ENCODE results near the gene PFKFB2. TPM values are rescaled to one million over a fixed set of nuclear protein-coding genes. Genes with fewer than 3 reads are reported as not detected.

The PFKFB2 gene
- total and polyA plus RNA-seq, 4 donors = 3.0 to 13.7 (median 7.8) TPM

DNA sequence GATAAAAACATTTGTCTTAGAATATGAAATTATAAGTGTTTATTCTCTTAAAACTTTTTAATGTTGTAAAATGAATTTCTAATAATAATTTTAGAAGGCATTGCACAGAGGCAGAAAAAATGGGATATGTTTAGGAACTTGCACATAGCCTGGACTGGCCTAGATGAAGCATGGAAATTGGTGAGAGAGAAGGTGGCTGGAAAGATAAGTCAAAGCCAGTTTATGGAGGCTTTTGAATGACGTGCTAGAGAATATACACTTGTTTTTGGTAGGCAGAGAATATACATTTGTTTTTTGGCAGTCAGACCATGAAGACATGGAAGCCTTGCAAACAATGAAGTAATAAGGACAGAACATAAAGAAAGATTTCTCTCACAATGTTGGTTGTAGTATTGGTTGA lies 48.6 kb downstream of the PFKFB2 start:
- WGBS, 2 donors = 64 to 72% methylated on average over 1 of the region's 1 CpG
- H3K27me3 ChIP-seq (ENCODE audit: control insufficient read depth in 1 of 2, insufficient read depth in 2 of 2, low read length in 1 of 2) = no peaks in the 10 kb centered on the region
- H3K36me3 ChIP-seq (ENCODE audit: control insufficient read depth in 1 of 2, insufficient read depth in 2 of 2, low read length in 1 of 2) = no peaks in the 10 kb centered on the region
- H3K4me1 ChIP-seq (ENCODE audit: control insufficient read depth in 1 of 2, insufficient read depth in 2 of 2, low read length in 2 of 2) = no peaks in the 10 kb centered on the region
- intact Hi-C loops (cut with DNase I) = no loop called here
- DNase-seq (no peak), ATAC-seq (ENCODE audit: low FRiP score) (no peak)
- H3K27ac ChIP-seq (ENCODE audit: low read depth in 1 of 2, low read length in 2 of 2) = no peak overlapping the region
- H3K9me3 ChIP-seq (ENCODE audit: control insufficient read depth, low read length) = no peaks in the 10 kb centered on the region
- H3K4me3 ChIP-seq (ENCODE audit: low read length in 2 of 2) = no peak overlapping the region

DNA sequence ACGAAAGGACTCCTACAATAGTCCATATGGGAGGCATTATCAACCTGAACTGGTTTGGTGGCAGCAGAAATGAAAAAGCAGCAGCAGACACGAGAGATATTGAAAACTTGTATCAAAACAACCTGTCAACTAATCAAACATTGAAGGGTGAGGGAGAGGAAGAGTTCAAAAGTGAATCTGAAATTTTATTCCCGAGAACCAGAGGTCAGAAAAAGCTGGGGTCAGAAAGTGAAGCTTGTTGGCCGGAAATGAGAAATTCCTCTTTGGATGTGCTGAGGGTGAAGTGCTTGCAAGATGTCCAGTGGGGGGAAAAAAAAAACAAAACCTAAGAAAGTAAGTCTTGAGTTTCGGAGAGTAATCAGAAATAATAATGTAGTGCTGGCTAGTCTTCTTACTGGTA lies 49.1 kb downstream of the PFKFB2 start:
- Histone ChIP-seq H3K9me3 (ENCODE audit: control insufficient read depth, low read length) (no peaks in the 10 kb centered on the region), H3K4me1 (ENCODE audit: control insufficient read depth in 1 of 2, insufficient read depth in 2 of 2, low read length in 2 of 2) (no peaks in the 10 kb centered on the region), H3K27ac (ENCODE audit: low read depth in 1 of 2, low read length in 2 of 2) (no peak overlapping the region), H3K4me3 (ENCODE audit: low read length in 2 of 2) (no peak overlapping the region), H3K27me3 (ENCODE audit: control insufficient read depth in 1 of 2, insufficient read depth in 2 of 2, low read length in 1 of 2) (no peaks in the 10 kb centered on the region), H3K36me3 (ENCODE audit: control insufficient read depth in 1 of 2, insufficient read depth in 2 of 2, low read length in 1 of 2) (no peaks in the 10 kb centered on the region)
- intact Hi-C loops (cut with DNase I) = no loop called here
- ATAC-seq (ENCODE audit: low FRiP score) (no peak), DNase-seq (no peak)
- 72 to 85% methylated on average over 5 of the region's 5 CpGs for WGBS, 2 donors

DNA sequence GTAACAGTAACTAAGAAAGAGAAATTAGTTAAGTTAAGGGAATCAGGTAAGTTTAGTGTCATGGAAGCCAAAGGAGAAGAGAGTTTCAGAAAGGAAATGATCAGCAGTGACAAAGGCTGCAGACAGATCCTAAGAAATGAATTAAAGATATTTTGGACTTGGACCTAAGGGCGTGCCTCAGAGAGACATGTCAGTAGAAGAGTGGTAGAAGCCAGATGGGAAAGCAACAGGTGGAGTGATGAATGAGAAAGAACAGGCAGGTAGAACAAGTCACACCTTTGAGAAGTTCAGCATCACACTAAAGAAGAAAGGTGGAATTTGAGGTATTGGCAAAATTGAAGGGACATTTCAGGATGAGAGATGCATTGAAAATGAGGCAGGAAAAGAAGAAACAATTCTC lies 49.6 kb downstream of the PFKFB2 start:
- no peak overlapping the region for H3K4me3 ChIP-seq (ENCODE audit: low read length in 2 of 2)
- H3K9me3 ChIP-seq (ENCODE audit: control insufficient read depth, low read length) = no peaks in the 10 kb centered on the region
- no peaks in the 10 kb centered on the region for H3K36me3 ChIP-seq (ENCODE audit: control insufficient read depth in 1 of 2, insufficient read depth in 2 of 2, low read length in 1 of 2)
- ATAC-seq (ENCODE audit: low FRiP score) = no peak
- intact Hi-C loops (cut with DNase I) = no loop called here
- H3K27ac ChIP-seq (ENCODE audit: low read depth in 1 of 2, low read length in 2 of 2) = no peak overlapping the region
- no peaks in the 10 kb centered on the region for H3K4me1 ChIP-seq (ENCODE audit: control insufficient read depth in 1 of 2, insufficient read depth in 2 of 2, low read length in 2 of 2)
- DNase-seq = no peak
- WGBS, 2 donors = 79 to 90% methylated on average over 1 of the region's 1 CpG
- no peaks in the 10 kb centered on the region for H3K27me3 ChIP-seq (ENCODE audit: control insufficient read depth in 1 of 2, insufficient read depth in 2 of 2, low read length in 1 of 2)

DNA sequence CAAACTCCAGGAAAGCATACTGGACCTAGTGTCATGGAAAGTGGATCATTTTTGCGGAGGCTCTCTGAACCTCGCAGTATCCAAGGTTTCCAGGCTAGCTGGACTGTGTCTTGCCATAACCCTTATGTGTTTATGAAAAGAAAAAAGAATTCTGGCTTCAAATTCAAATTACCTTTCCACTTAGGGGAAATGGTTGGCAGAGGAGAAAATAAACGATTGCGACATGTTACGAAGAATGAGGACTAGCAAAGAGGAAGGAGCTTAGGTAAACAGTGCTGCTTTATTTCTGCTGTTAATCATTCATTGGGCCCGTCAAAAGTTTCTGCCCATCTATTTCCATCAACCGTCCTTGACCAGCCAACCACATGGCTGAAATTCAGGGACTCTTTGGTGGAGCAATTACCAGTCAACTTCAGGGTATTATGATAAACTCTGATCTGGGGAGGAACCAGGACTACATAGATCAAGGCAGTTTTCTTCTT lies 50.9 kb downstream of the PFKFB2 start, which contains the start of gene C4BPA:
C4BPA (plus strand) TSS at position 342 of the 482 bp plus-strand sequence. CDS start 8,793 bp downstream, outside the sequence.
- intact Hi-C loops (cut with DNase I) = no loop called here
- ATAC-seq (ENCODE audit: low FRiP score) (no peak), DNase-seq (no peak)
- H3K27me3 ChIP-seq (ENCODE audit: control insufficient read depth in 1 of 2, insufficient read depth in 2 of 2, low read length in 1 of 2) = no peaks in the 10 kb centered on the region
- H3K9me3 ChIP-seq (ENCODE audit: control insufficient read depth, low read length) = no peaks in the 10 kb centered on the region
- H3K27ac ChIP-seq (ENCODE audit: low read depth in 1 of 2, low read length in 2 of 2) = no peak within 1 kb of the TSS
- no peaks in the 10 kb centered on the region for H3K36me3 ChIP-seq (ENCODE audit: control insufficient read depth in 1 of 2, insufficient read depth in 2 of 2, low read length in 1 of 2)
- WGBS, 2 donors = 58 to 64% methylated on average over 7 of the region's 7 CpGs
- H3K4me3 ChIP-seq (ENCODE audit: low read length in 2 of 2) = no peak within 1 kb of the TSS
- no peaks in the 10 kb centered on the region for H3K4me1 ChIP-seq (ENCODE audit: control insufficient read depth in 1 of 2, insufficient read depth in 2 of 2, low read length in 2 of 2)

DNA sequence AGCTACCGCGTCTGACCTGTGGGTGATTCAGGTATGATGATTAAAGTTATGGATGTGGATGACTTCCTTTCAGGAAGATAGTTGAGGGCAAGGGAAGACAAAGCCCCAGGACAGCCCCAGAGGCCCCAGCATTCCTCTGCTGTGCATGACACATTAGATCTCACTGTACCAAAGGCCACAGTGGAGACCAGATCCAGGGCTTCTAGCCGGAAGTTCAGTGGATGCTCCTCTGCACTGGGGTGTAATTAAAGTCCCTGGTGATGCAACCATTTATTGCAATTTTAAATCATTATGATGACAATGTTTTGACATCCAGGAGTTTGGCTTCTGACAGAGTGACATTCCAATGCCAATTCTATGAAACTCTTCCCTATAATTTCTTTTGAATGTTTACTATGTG lies 55.9 kb downstream of the PFKFB2 start:
- ATAC-seq (ENCODE audit: low FRiP score) = no peak

DNA sequence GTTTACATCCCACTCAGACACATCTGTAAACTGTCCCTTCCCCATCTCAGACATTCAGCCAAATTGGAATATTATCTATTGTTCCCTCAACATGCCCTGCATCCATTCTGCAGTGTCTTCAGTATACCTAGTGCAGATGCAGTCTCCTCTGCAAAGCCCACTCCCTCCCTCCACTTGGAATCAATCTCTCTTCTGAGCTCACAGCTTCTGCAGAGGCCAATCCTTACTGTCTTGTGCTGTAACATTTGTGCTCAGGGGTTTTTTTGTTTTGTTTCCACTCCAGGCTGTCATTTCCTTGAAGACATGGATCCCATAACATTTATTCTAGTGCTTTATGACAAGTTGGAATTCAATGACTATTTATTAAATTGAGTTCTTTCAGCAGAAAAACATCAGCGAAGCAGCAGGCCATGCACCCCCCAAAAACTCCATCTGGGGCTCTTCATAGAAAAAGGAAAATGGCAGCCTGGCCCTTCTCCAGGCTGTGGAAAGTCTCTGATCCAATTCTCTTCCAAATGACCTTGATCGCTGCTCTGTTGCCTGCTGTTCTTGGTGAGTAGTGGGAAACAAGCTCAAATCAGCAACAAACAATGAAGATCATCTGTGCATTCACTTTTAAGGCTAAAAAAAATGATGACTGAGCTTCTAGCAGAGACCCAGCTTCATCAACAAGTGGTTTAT lies 59.7 kb downstream of the PFKFB2 start:
- H3K9me3 ChIP-seq (ENCODE audit: control insufficient read depth, low read length) = peaks cover 1% of the 10 kb centered on the region
- H3K4me3 ChIP-seq (ENCODE audit: low read length in 2 of 2) = no peak overlapping the region
- H3K4me1 ChIP-seq (ENCODE audit: control insufficient read depth in 1 of 2, insufficient read depth in 2 of 2, low read length in 2 of 2) = no peaks in the 10 kb centered on the region
- ATAC-seq (ENCODE audit: low FRiP score) (no peak), DNase-seq (no peak)
- intact Hi-C loops (cut with DNase I) = no loop called here
- 71 to 79% methylated on average over 2 of the region's 2 CpGs for WGBS, 2 donors
- H3K36me3 ChIP-seq (ENCODE audit: control insufficient read depth in 1 of 2, insufficient read depth in 2 of 2, low read length in 1 of 2) = no peaks in the 10 kb centered on the region
- no peaks in the 10 kb centered on the region for H3K27me3 ChIP-seq (ENCODE audit: control insufficient read depth in 1 of 2, insufficient read depth in 2 of 2, low read length in 1 of 2)
- H3K27ac ChIP-seq (ENCODE audit: low read depth in 1 of 2, low read length in 2 of 2) = no peak overlapping the region

More for the DNA sequence above, 55.9 kb downstream of the PFKFB2 start:
- Histone ChIP-seq H3K36me3 (ENCODE audit: control insufficient read depth in 1 of 2, insufficient read depth in 2 of 2, low read length in 1 of 2) (no peaks in the 10 kb centered on the region), H3K9me3 (ENCODE audit: control insufficient read depth, low read length) (peaks cover 1% of the 10 kb centered on the region), H3K4me1 (ENCODE audit: control insufficient read depth in 1 of 2, insufficient read depth in 2 of 2, low read length in 2 of 2) (no peaks in the 10 kb centered on the region), H3K4me3 (ENCODE audit: low read length in 2 of 2) (no peak overlapping the region), H3K27ac (ENCODE audit: low read depth in 1 of 2, low read length in 2 of 2) (no peak overlapping the region), H3K27me3 (ENCODE audit: control insufficient read depth in 1 of 2, insufficient read depth in 2 of 2, low read length in 1 of 2) (no peaks in the 10 kb centered on the region)
- intact Hi-C loops (cut with DNase I) = no loop called here
- DNase-seq = no peak
- WGBS, 2 donors = 95% methylated on average over 3 of the region's 3 CpGs

DNA sequence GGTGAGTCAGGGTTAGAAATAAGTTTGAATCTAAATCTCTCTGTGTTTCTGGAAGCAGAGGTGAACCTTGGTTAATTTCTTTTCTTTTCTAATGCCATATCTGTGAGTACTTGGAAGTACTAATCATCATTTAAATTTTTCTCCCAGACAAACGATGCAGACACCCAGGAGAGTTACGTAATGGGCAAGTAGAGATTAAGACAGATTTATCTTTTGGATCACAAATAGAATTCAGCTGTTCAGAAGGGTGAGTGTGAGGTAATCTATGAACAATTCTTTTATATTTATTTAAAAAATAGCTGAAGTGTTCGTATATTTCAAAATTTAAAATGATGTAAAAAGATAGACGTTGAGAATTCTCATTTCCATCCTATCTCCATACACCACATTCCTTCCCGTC lies 62.2 kb downstream of the PFKFB2 start:
- no peak for DNase-seq
- 7 to 15% methylated on average over 5 of the region's 5 CpGs for WGBS, 2 donors
- Histone ChIP-seq H3K4me1 (ENCODE audit: control insufficient read depth in 1 of 2, insufficient read depth in 2 of 2, low read length in 2 of 2) (no peaks in the 10 kb centered on the region), H3K27me3 (ENCODE audit: control insufficient read depth in 1 of 2, insufficient read depth in 2 of 2, low read length in 1 of 2) (no peaks in the 10 kb centered on the region), H3K9me3 (ENCODE audit: control insufficient read depth, low read length) (peaks cover 1% of the 10 kb centered on the region), H3K27ac (ENCODE audit: low read depth in 1 of 2, low read length in 2 of 2) (no peak overlapping the region), H3K4me3 (ENCODE audit: low read length in 2 of 2) (no peak overlapping the region), H3K36me3 (ENCODE audit: control insufficient read depth in 1 of 2, insufficient read depth in 2 of 2, low read length in 1 of 2) (no peaks in the 10 kb centered on the region)
- intact Hi-C loops (cut with DNase I) = no loop called here
- no peak for ATAC-seq (ENCODE audit: low FRiP score)

DNA sequence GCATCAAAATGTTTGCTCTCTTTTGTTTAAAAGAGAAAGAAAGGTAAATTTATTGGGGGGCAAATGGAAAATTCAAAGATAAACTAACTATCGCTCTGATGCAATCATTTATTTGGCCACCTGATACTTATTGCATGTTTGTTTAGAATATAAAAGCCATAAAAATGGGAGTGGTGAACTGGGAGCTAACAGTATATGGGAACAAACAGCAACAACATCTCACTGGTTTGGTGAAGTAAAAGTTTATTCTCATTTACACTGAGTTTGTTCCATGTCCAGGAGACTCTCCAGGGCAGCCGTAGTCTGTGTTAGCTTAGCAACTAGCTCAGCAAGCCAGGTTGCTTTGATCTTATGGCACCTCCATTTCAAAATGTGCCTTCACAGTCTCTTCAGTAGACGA lies 71.3 kb downstream of the PFKFB2 start:
- Histone ChIP-seq H3K27ac (ENCODE audit: low read depth in 1 of 2, low read length in 2 of 2) (no peak overlapping the region), H3K36me3 (ENCODE audit: control insufficient read depth in 1 of 2, insufficient read depth in 2 of 2, low read length in 1 of 2) (no peaks in the 10 kb centered on the region), H3K4me3 (ENCODE audit: low read length in 2 of 2) (no peak overlapping the region), H3K27me3 (ENCODE audit: control insufficient read depth in 1 of 2, insufficient read depth in 2 of 2, low read length in 1 of 2) (no peaks in the 10 kb centered on the region), H3K4me1 (ENCODE audit: control insufficient read depth in 1 of 2, insufficient read depth in 2 of 2, low read length in 2 of 2) (no peaks in the 10 kb centered on the region), H3K9me3 (ENCODE audit: control insufficient read depth, low read length) (peaks cover 6% of the 10 kb centered on the region)
- WGBS, 2 donors = 86 to 88% methylated on average over 3 of the region's 3 CpGs
- ATAC-seq (ENCODE audit: low FRiP score) = no peak
- intact Hi-C loops (cut with DNase I) = no loop called here
- DNase-seq = no peak

DNA sequence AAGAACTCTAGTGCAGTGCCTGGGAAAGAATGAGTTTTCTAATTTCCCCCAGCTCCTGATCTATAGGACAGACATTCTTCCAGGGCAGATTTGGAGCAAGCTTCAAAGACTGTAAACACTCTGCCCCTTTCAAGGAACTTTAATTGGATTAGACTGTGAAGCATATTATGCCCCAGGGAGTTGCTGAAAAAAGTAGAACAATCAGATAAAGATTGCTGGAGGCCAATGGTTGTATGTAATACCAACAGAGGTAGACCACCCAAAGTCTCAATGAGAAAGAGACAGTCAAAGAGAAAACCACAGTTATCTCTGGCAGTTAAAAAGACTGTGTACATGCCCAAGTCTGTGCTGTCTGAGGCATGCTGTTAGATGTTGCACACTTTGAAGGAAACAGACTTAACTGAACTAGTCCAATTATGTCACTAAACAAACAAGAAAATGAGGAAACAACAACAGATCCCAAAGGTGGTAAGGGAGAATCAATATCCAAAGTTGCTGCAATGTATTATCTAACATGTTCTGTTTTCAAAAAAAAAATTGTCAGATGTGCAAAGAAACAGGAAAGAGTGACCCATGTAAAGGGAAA lies 75.4 kb downstream of the PFKFB2 start:
- intact Hi-C loops (cut with DNase I) = no loop called here
- Histone ChIP-seq H3K4me3 (ENCODE audit: low read length in 2 of 2) (peak overlapping the region in 1 of 2 donors; percentile 8), H3K36me3 (ENCODE audit: control insufficient read depth in 1 of 2, insufficient read depth in 2 of 2, low read length in 1 of 2) (no peaks in the 10 kb centered on the region), H3K9me3 (ENCODE audit: control insufficient read depth, low read length) (peaks cover 6% of the 10 kb centered on the region), H3K27me3 (ENCODE audit: control insufficient read depth in 1 of 2, insufficient read depth in 2 of 2, low read length in 1 of 2) (no peaks in the 10 kb centered on the region), H3K27ac (ENCODE audit: low read depth in 1 of 2, low read length in 2 of 2) (no peak overlapping the region), H3K4me1 (ENCODE audit: control insufficient read depth in 1 of 2, insufficient read depth in 2 of 2, low read length in 2 of 2) (no peaks in the 10 kb centered on the region)
- ATAC-seq (ENCODE audit: low FRiP score) (no peak), DNase-seq (no peak)
